IMR-90 (cell line): ENCODE data around the gene LINC01488.

Experiments used
- CEBPB ChIP-seq: IDR thresholded peaks from 2 replicates; pipeline ENCODE4 v1.6.1; 2012; ENCODE audit warnings: low read depth, low read length, improper control_type of control experiment
- POLR2A ChIP-seq: IDR thresholded peaks from 2 replicates; pipeline ENCODE4 v1.6.1; 2012; ENCODE audit warnings: mild to moderate bottlenecking, low read depth, low read length
- TF ChIP-seq, protein P1 (sequence below): conservative IDR thresholded peaks from 2 replicates; pipeline ENCODE4 v1.5.1; 2012; ENCODE audit warnings: mild to moderate bottlenecking, low read depth, low read length, improper control_type of control experiment

DNA sequence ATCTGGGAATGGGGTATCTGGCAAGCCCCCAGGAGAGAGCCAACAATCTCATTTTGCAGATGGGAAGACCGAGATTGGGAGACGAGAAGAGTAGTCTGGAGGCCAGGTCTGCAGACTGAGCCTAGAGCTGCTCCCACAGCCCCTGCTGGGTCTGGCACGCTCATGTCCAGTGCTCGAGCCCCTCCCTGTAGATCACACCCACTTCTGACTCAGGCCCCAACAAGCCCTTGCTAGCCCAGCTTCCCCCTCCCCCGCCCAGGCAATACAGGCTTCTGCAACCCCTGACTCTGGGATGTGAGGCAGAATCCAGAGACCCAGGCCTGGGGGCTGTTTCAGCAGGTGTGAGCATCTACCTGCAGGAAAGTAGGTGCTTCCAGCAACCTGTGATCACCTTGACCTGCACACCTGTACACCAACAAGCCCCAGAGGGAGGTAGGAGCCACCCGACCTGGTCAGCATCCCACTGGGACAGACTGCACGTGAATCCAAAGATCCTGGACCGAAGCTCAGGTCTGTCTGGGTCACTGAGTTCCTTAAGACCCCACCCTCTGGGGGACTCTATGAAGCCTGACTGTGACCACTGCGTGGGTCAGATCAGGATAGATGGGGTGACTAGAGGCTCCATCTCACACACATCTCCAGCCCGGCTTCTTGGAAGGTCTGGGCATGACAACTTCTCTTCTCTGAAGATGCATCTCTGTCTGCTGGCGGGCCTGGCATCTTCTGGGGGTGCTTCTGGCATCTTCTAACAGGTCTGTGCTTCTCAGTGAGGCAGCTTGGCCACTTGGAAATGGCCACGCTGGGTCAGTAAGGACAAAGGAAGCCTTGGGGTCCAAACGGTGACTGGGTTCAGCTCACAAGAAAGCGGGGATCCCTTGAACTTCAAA is 29.3 kb downstream of the LINC01488 start:
- no peak for TF ChIP-seq POLR2A
- TF ChIP-seq CEBPB, result no peak
- TF ChIP-seq, protein P1, sequence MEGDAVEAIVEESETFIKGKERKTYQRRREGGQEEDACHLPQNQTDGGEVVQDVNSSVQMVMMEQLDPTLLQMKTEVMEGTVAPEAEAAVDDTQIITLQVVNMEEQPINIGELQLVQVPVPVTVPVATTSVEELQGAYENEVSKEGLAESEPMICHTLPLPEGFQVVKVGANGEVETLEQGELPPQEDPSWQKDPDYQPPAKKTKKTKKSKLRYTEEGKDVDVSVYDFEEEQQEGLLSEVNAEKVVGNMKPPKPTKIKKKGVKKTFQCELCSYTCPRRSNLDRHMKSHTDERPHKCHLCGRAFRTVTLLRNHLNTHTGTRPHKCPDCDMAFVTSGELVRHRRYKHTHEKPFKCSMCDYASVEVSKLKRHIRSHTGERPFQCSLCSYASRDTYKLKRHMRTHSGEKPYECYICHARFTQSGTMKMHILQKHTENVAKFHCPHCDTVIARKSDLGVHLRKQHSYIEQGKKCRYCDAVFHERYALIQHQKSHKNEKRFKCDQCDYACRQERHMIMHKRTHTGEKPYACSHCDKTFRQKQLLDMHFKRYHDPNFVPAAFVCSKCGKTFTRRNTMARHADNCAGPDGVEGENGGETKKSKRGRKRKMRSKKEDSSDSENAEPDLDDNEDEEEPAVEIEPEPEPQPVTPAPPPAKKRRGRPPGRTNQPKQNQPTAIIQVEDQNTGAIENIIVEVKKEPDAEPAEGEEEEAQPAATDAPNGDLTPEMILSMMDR, result no peak
